ENCODE data around the gene CXCL12. TPM values are rescaled to one million over a fixed set of nuclear protein-coding genes. Genes with fewer than 3 reads are reported as not detected.
A peak's percentile ranks its signal among the peaks of the same experiment; 100 is the strongest.

The CXCL12 gene
- total RNA-seq, 4 donors from 2014 or later: 44.7 to 81.2 (median 56.9) TPM

DNA sequence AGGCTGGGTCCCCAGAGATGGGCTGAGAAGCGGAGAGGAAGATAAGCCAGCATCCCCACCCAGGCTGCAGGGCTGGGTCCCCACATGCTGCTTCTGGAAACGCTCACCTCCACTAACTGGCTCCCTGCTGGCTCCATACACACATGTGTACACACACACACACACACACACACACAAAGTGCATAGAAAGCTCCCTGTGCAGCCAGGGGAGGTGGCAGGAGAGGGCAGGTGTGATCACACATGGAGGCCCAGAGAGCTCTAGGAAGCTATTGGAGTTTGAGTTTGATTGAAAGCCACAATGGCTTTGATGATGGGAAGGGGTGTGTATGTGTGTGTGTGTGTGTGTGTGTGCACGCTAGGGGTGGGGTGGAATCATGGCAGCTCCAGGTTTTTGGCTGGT, 29.3 kb downstream of the CXCL12 start:
- peaks cover 0 to 21% (median 4%) of the 10 kb centered on the region in 3 donors for H3K4me1 ChIP-seq
- H3K27ac ChIP-seq: no peak overlapping the region
- WGBS, 2 donors (ENCODE audit: low coverage in 1 of 2): 85 to 100% methylated on average over 1 to 2 of the region's 3 CpGs
- H3K9me3 ChIP-seq: no peaks in the 10 kb centered on the region
- no peak overlapping the region for H3K4me3 ChIP-seq
- H3K36me3 ChIP-seq: no peaks in the 10 kb centered on the region
- no peak for TF ChIP-seq CTCF (IDR thresholded peaks at IDR 0.05)
- ATAC-seq: no peak
- no peaks in the 10 kb centered on the region for H3K27me3 ChIP-seq

DNA sequence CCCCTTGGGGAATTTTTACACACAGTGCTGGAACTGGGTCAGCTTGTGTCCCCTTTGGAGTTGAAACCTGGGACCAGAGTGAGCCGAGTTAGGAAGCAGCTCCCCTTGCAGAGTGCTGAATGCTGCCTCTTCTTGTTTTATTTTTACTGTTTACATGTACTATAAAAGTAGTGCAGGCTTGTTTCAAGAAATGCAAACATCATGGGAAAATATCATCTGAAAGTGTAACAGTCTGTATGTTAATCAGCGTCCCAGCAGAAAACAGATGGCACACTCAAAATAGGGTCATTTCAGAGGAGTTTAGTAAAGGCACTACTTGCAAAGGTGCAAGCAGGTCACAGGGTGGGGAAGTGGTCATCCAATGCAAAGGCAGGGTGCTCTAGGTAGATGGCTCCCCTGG, 30.1 kb downstream of the CXCL12 start:
- H3K4me1 ChIP-seq: peaks cover 0 to 21% (median 4%) of the 10 kb centered on the region in 3 donors
- no peaks in the 10 kb centered on the region for H3K36me3 ChIP-seq
- H3K27ac ChIP-seq: no peak overlapping the region
- no peak for TF ChIP-seq POLR2A (IDR thresholded peaks at IDR 0.05)
- H3K9me3 ChIP-seq: no peaks in the 10 kb centered on the region
- no peak overlapping the region for H3K4me3 ChIP-seq
- 77 to 89% methylated on average over 2 of the region's 2 CpGs for WGBS, 2 donors (ENCODE audit: low coverage in 1 of 2)
- H3K27me3 ChIP-seq: no peaks in the 10 kb centered on the region
- no peak for ATAC-seq

- Histone ChIP-seq H3K36me3 (no peaks in the 10 kb centered on the region), H3K27me3 (no peaks in the 10 kb centered on the region), H3K4me1 (peaks cover 0 to 21% (median 4%) of the 10 kb centered on the region in 3 donors), H3K9me3 (no peaks in the 10 kb centered on the region), H3K27ac (no peak overlapping the region), H3K4me3 (no peak overlapping the region)
- no peak for TF ChIP-seq POLR2A (IDR thresholded peaks at IDR 0.05)
- no peak for TF ChIP-seq EP300 (IDR thresholded peaks at IDR 0.05)
- no peak for TF ChIP-seq CTCF (IDR thresholded peaks at IDR 0.05)
- no peak for TF ChIP-seq POLR2AphosphoS5 (IDR thresholded peaks at IDR 0.05)
- WGBS, 2 donors (ENCODE audit: low coverage in 1 of 2): 90% methylated on average over 2 of the region's 7 CpGs; no CpG with 5 or more reads in 1 of the 2 donors
- no peak for ATAC-seq
Observed at GRCh38 chr10:44353721-44354120, 31.2 kb downstream of the CXCL12 start.

GRCh38 chr10:44353128-44353390, 31.8 kb downstream of the CXCL12 start:
- Histone ChIP-seq H3K27me3 (no peaks in the 10 kb centered on the region), H3K4me1 (peaks cover 0 to 14% (median 4%) of the 10 kb centered on the region in 3 donors), H3K9me3 (no peaks in the 10 kb centered on the region), H3K27ac (no peak overlapping the region), H3K36me3 (no peaks in the 10 kb centered on the region), H3K4me3 (no peak overlapping the region)
- WGBS, 2 donors (ENCODE audit: low coverage in 1 of 2): 100% methylated on average over 2 of the region's 4 CpGs
- no peak for TF ChIP-seq POLR2AphosphoS5 (IDR thresholded peaks at IDR 0.05)
- TF ChIP-seq EP300 (IDR thresholded peaks at IDR 0.05): no peak
- TF ChIP-seq CTCF (IDR thresholded peaks at IDR 0.05): no peak
- no peak for TF ChIP-seq POLR2A (IDR thresholded peaks at IDR 0.05)
- ATAC-seq: no peak

DNA sequence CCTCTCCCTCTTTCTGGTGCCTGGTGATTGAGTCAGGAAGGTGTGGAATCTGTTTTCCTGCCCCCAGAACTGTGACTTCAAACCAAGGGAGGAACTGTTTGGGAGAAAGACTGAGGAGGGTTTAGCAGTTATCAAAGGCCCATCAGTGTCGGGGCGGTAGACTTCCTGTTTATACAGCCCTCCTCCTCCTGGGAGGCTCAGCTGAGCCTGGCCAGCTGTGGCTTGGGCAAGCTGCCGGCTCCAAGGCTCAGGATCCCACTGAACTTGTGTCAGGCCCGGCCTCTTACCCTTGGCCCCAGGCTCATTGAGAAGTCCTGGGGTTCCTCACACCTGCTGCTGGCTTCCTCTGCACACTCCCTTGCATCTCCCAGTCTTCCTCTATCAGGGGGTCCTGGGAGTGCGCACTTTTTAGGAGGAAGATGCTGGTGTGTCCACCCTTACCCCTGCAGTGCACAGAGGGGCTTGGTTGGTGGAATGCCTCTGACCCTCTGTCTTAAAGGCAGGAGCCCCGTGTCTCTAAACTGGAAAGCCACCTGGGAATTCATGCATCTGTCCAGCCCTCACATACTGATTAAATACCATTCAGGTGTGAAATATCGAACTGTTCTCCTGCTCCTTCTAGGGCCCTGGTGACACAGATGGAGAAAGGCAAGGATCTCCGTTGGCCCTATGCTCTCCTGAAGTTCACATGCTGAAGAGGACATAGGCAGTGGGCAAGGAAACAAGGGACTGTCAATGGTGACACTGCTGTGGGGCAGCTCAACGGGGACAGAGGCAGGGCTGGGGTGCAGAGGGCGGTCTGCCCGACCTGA, 32.4 kb downstream of the CXCL12 start:
- Histone ChIP-seq H3K36me3 (no peaks in the 10 kb centered on the region), H3K9me3 (no peaks in the 10 kb centered on the region), H3K27me3 (no peaks in the 10 kb centered on the region), H3K4me3 (no peak overlapping the region), H3K4me1 (peaks cover 0 to 13% (median 4%) of the 10 kb centered on the region in 3 donors), H3K27ac (no peak overlapping the region)
- WGBS, 2 donors (ENCODE audit: low coverage in 1 of 2): 73% methylated on average over 3 to 4 of the region's 11 CpGs
- ATAC-seq: peak; percentile 78
- no peak for TF ChIP-seq POLR2A (IDR thresholded peaks at IDR 0.05)
- TF ChIP-seq POLR2AphosphoS5 (IDR thresholded peaks at IDR 0.05): no peak
- no peak for TF ChIP-seq CTCF (IDR thresholded peaks at IDR 0.05)
- no peak for TF ChIP-seq EP300 (IDR thresholded peaks at IDR 0.05)
